Activated CD4-positive, alpha-beta T cell treated with anti-CD3 and anti-CD28 coated beads, Interleukin-2, amount 10 ng/mL, durations not matched to agents 24 days and 14 days (primary cell): ENCODE data around the gene LMBR1. TPM values are rescaled to one million over a fixed set of nuclear protein-coding genes. Genes with fewer than 3 reads are reported as not detected.
"Not testable (repeated sequence)": the region's sequence is repeated elsewhere in the genome, so short reads cannot be mapped to it uniquely, and the experiment has no call there.

Experiments used
- DNase-seq: peaks from one replicate; pipeline ENCODE4 v3.0.0; 2022
- H3K27ac Mint-ChIP-seq: one replicate; pipeline ENCODE4 v1.8.0; 2022; ENCODE audit warnings: mild to moderate bottlenecking, mixed read lengths
- H3K27me3 Mint-ChIP-seq: one replicate; pipeline ENCODE4 v1.8.0; 2022; ENCODE audit warnings: mixed read lengths
- H3K36me3 Mint-ChIP-seq: one replicate; pipeline ENCODE4 v1.8.0; 2022; ENCODE audit warnings: low read depth, mild to moderate bottlenecking, mixed read lengths
- H3K4me1 Mint-ChIP-seq: one replicate; pipeline ENCODE4 v1.8.0; 2021; ENCODE audit warnings: mixed read lengths
- H3K4me3 Mint-ChIP-seq: one replicate; pipeline ENCODE4 v1.8.0; 2022; ENCODE audit warnings: mild to moderate bottlenecking, moderate library complexity, mixed read lengths
- H3K9me3 Mint-ChIP-seq: one replicate; pipeline ENCODE4 v1.8.0; 2021; ENCODE audit warnings: mixed read lengths
- intact Hi-C: fragments of 100-400 bp; cut with micrococcal nuclease; formaldehyde crosslinking; loops from one replicate; pipeline ENCODE4 v1.15.1; 2023
- total RNA-seq: library from RNA; stranded (reverse); gene quantifications from 2 replicates; pipeline ENCODE4 v1.2.3, GENCODE V29; 2022

Gene LMBR1
- total RNA-seq, 1 donor from 2014 or later = 63.6 TPM

- peaks cover 59% of the 10 kb centered on the region for H3K36me3 Mint-ChIP-seq
- intact Hi-C loops = no loop called here
- H3K9me3 Mint-ChIP-seq = peaks cover 24% of the 10 kb centered on the region
- no peaks in the 10 kb centered on the region for H3K27me3 Mint-ChIP-seq
- no peak overlapping the region for H3K4me3 Mint-ChIP-seq
- H3K4me1 Mint-ChIP-seq = peaks cover 2% of the 10 kb centered on the region
- DNase-seq = no peak
- H3K27ac Mint-ChIP-seq = no peak overlapping the region
Observed at GRCh38 chr7:156735851-156736250, 157.1 kb downstream of the LMBR1 start.

GRCh38 chr7:156733638-156734037 is 159.3 kb downstream of the LMBR1 start:
- Mint-ChIP-seq H3K36me3 (peaks cover 67% of the 10 kb centered on the region), H3K27me3 (no peaks in the 10 kb centered on the region), H3K27ac (no peak overlapping the region), H3K4me3 (no peak overlapping the region), H3K9me3 (peaks cover 22% of the 10 kb centered on the region), H3K4me1 (peaks cover 2% of the 10 kb centered on the region)
- intact Hi-C loops = no loop called here
- DNase-seq = no peak

- Mint-ChIP-seq H3K27me3 (no peaks in the 10 kb centered on the region), H3K4me1 (peaks cover 2% of the 10 kb centered on the region), H3K4me3 (no peak overlapping the region), H3K9me3 (peaks cover 22% of the 10 kb centered on the region), H3K36me3 (peaks cover 61% of the 10 kb centered on the region), H3K27ac (no peak overlapping the region)
- intact Hi-C loops = no loop called here
- DNase-seq = no peak
Observed at GRCh38 chr7:156732091-156732625, 160.8 kb downstream of the LMBR1 start.

- Mint-ChIP-seq H3K27me3 (no peaks in the 10 kb centered on the region), H3K27ac (no peak overlapping the region), H3K36me3 (peaks cover 57% of the 10 kb centered on the region), H3K9me3 (peaks cover 21% of the 10 kb centered on the region), H3K4me1 (peaks cover 2% of the 10 kb centered on the region), H3K4me3 (no peak overlapping the region)
- DNase-seq = no peak
- intact Hi-C loops = no loop called here
Observed at GRCh38 chr7:156731651-156732050, 161.3 kb downstream of the LMBR1 start.

- Mint-ChIP-seq H3K4me1 (no peaks in the 10 kb centered on the region), H3K36me3 (peaks cover 8% of the 10 kb centered on the region), H3K9me3 (no peaks in the 10 kb centered on the region), H3K4me3 (no peak overlapping the region), H3K27me3 (no peaks in the 10 kb centered on the region), H3K27ac (no peak overlapping the region)
- DNase-seq = no peak
- intact Hi-C loops = no loop called here
Observed at GRCh38 chr7:156725936-156726335, 167.0 kb downstream of the LMBR1 start.

GRCh38 chr7:156725073-156725472 is 167.9 kb downstream of the LMBR1 start:
- intact Hi-C loops = no loop called here
- Mint-ChIP-seq H3K4me3 (no peak overlapping the region), H3K36me3 (peaks cover 6% of the 10 kb centered on the region), H3K27ac (no peak overlapping the region), H3K27me3 (no peaks in the 10 kb centered on the region), H3K9me3 (no peaks in the 10 kb centered on the region), H3K4me1 (no peaks in the 10 kb centered on the region)
- DNase-seq = no peak

- DNase-seq = no peak
- no peaks in the 10 kb centered on the region for H3K9me3 Mint-ChIP-seq
- peaks cover 4% of the 10 kb centered on the region for H3K36me3 Mint-ChIP-seq
- intact Hi-C loops = no loop called here
- no peak overlapping the region for H3K4me3 Mint-ChIP-seq
- no peak overlapping the region for H3K27ac Mint-ChIP-seq
- no peaks in the 10 kb centered on the region for H3K4me1 Mint-ChIP-seq
- no peaks in the 10 kb centered on the region for H3K27me3 Mint-ChIP-seq
Observed at GRCh38 chr7:156722043-156722826, 170.7 kb downstream of the LMBR1 start.

- Mint-ChIP-seq H3K27ac (no peak overlapping the region), H3K4me1 (peaks cover 7% of the 10 kb centered on the region), H3K27me3 (no peaks in the 10 kb centered on the region), H3K4me3 (no peak overlapping the region), H3K9me3 (peaks cover 10% of the 10 kb centered on the region), H3K36me3 (peaks cover 40% of the 10 kb centered on the region)
- DNase-seq = no peak
- intact Hi-C loops = no loop called here
Observed at GRCh38 chr7:156703773-156704482, 189.1 kb downstream of the LMBR1 start.

- no peaks in the 10 kb centered on the region for H3K27me3 Mint-ChIP-seq
- intact Hi-C loops = no loop called here
Observed at GRCh38 chr7:156703209-156703608, 189.8 kb downstream of the LMBR1 start.

GRCh38 chr7:156702399-156702798 is 190.6 kb downstream of the LMBR1 start:
- Mint-ChIP-seq H3K4me1 (peaks cover 7% of the 10 kb centered on the region), H3K9me3 (peaks cover 10% of the 10 kb centered on the region), H3K4me3 (no peak overlapping the region), H3K27ac (no peak overlapping the region), H3K36me3 (peaks cover 49% of the 10 kb centered on the region), H3K27me3 (no peaks in the 10 kb centered on the region)
- no peak for DNase-seq
- intact Hi-C loops = no loop called here

More at GRCh38 chr7:156703209-156703608, 189.8 kb downstream of the LMBR1 start:
- H3K4me3 Mint-ChIP-seq = no peak overlapping the region
- peaks cover 44% of the 10 kb centered on the region for H3K36me3 Mint-ChIP-seq
- H3K27ac Mint-ChIP-seq = no peak overlapping the region
- H3K4me1 Mint-ChIP-seq = peaks cover 7% of the 10 kb centered on the region
- peaks cover 10% of the 10 kb centered on the region for H3K9me3 Mint-ChIP-seq
- DNase-seq = no peak

- H3K27ac Mint-ChIP-seq, H3K4me1 Mint-ChIP-seq, intact Hi-C loops, DNase-seq, H3K27me3 Mint-ChIP-seq, H3K4me3 Mint-ChIP-seq: not testable (repeated sequence)
- Mint-ChIP-seq H3K9me3 (peaks cover 11% of the 10 kb centered on the region), H3K36me3 (peaks cover 51% of the 10 kb centered on the region)
Observed at GRCh38 chr7:156701787-156702186, 191.2 kb downstream of the LMBR1 start.

- H3K9me3 Mint-ChIP-seq, H3K27ac Mint-ChIP-seq, H3K27me3 Mint-ChIP-seq, H3K4me3 Mint-ChIP-seq, intact Hi-C loops, H3K4me1 Mint-ChIP-seq, DNase-seq: not testable (repeated sequence)
- H3K36me3 Mint-ChIP-seq = peaks cover 54% of the 10 kb centered on the region
Observed at GRCh38 chr7:156698512-156698911, 194.5 kb downstream of the LMBR1 start.

GRCh38 chr7:156697283-156697682 is 195.7 kb downstream of the LMBR1 start:
- Mint-ChIP-seq H3K9me3 (peaks cover 16% of the 10 kb centered on the region), H3K36me3 (peaks cover 51% of the 10 kb centered on the region)
- intact Hi-C loops, DNase-seq, H3K27ac Mint-ChIP-seq, H3K27me3 Mint-ChIP-seq, H3K4me1 Mint-ChIP-seq, H3K4me3 Mint-ChIP-seq: not testable (repeated sequence)

- Mint-ChIP-seq H3K4me1 (no peaks in the 10 kb centered on the region), H3K27me3 (no peaks in the 10 kb centered on the region), H3K9me3 (peaks cover 16% of the 10 kb centered on the region), H3K36me3 (peaks cover 32% of the 10 kb centered on the region), H3K27ac (no peak overlapping the region), H3K4me3 (no peak overlapping the region)
- no peak for DNase-seq
- intact Hi-C loops = no loop called here
Observed at GRCh38 chr7:156693627-156694026, 199.4 kb downstream of the LMBR1 start.
